ENCODE data around the gene RBM10. TPM values are rescaled to one million over a fixed set of nuclear protein-coding genes. Genes with fewer than 3 reads are reported as not detected.

The RBM10 gene
- total and polyA plus RNA-seq, 4 experiments from 2014 or later = 10.7 to 53.3 (median 42.1) TPM

- H3K36me3 ChIP-seq (ENCODE audit: insufficient read depth, low read length) = peaks cover 41% of the 10 kb centered on the region
- Mint-ChIP-seq H3K4me1 (peaks cover 0 to 12% (median 7%) of the 10 kb centered on the region in 4 donors), H3K36me3 (peaks cover 47 to 54% of the 10 kb centered on the region in 2 donors)
Measured at GRCh38 chrX:47226531-47227333, 81.7 kb downstream of the RBM10 start.

GRCh38 chrX:47227334-47227583 lies 82.2 kb downstream of the RBM10 start:
- Histone ChIP-seq H3K27me3 (ENCODE audit: insufficient read depth, low read length) (no peaks in the 10 kb centered on the region), H3K4me1 (ENCODE audit: insufficient read depth, low read length) (peaks cover 3% of the 10 kb centered on the region), H3K4me3 (ENCODE audit: low read length in 2 of 2) (no peak overlapping the region), H3K9me3 (ENCODE audit: control insufficient read depth in 1 of 2, low read length in 2 of 2) (no peaks in the 10 kb centered on the region), H3K27ac (ENCODE audit: low read depth, low read length) (no peak overlapping the region), H3K36me3 (ENCODE audit: insufficient read depth, low read length) (peaks cover 41% of the 10 kb centered on the region)
- Mint-ChIP-seq H3K4me3 (no peak overlapping the region), H3K9me3 (peaks cover 0 to under 1% (median 0%) of the 10 kb centered on the region in 8 donors), H3K36me3 (peaks cover 44 to 54% of the 10 kb centered on the region in 2 donors), H3K4me1 (peaks cover 0 to 11% (median 6%) of the 10 kb centered on the region in 4 donors), H3K27ac (no peak overlapping the region), H3K27me3 (no peaks in the 10 kb centered on the region)
- intact Hi-C loops (cut with micrococcal nuclease) = no loop called here
- DNase-seq = no peak
- POLR2A ChIA-PET (ENCODE audit: partially characterized antibody) = interaction anchor here (0.6 kb wide), 1 partner anchor 157 kb away, joined by 3 read pairs; no protein-coding TSS in a partner anchor
- CTCF ChIA-PET (ENCODE audit: partially characterized antibody) = no interaction called here

More at GRCh38 chrX:47226531-47227333, 81.7 kb downstream of the RBM10 start:
- CTCF ChIA-PET (ENCODE audit: partially characterized antibody) = no interaction called here
- H3K27ac ChIP-seq (ENCODE audit: low read depth, low read length) = no peak overlapping the region
- Mint-ChIP-seq H3K9me3 (peaks cover 0 to 3% (median 0%) of the 10 kb centered on the region in 8 donors), H3K27ac (peak overlapping the region in 3 of 7 donors; percentile 16 to 91 (median 38)), H3K27me3 (no peaks in the 10 kb centered on the region), H3K4me3 (no peak overlapping the region)
- no peaks in the 10 kb centered on the region for H3K9me3 ChIP-seq (ENCODE audit: control insufficient read depth in 1 of 2, low read length in 2 of 2)
- DNase-seq = no peak
- H3K4me3 ChIP-seq (ENCODE audit: low read length in 2 of 2) = no peak overlapping the region
- no peaks in the 10 kb centered on the region for H3K27me3 ChIP-seq (ENCODE audit: insufficient read depth, low read length)
- H3K4me1 ChIP-seq (ENCODE audit: insufficient read depth, low read length) = no peaks in the 10 kb centered on the region
- intact Hi-C loops (cut with micrococcal nuclease) = no loop called here
- POLR2A ChIA-PET (ENCODE audit: partially characterized antibody) = interaction anchor here (0.6 to 1.2 kb wide), 2 partner anchors 14 to 157 kb away, joined by 3 read pairs; no protein-coding TSS in a partner anchor

- H3K9me3 Mint-ChIP-seq = peaks cover 0 to 2% (median 0%) of the 10 kb centered on the region in 8 donors
- no peak overlapping the region for H3K4me3 ChIP-seq (ENCODE audit: low read length in 2 of 2)
- peaks cover 32% of the 10 kb centered on the region for H3K36me3 ChIP-seq (ENCODE audit: insufficient read depth, low read length)
- no peaks in the 10 kb centered on the region for H3K9me3 ChIP-seq (ENCODE audit: control insufficient read depth in 1 of 2, low read length in 2 of 2)
- peaks cover 44 to 49% of the 10 kb centered on the region in 2 donors for H3K36me3 Mint-ChIP-seq
- no peaks in the 10 kb centered on the region for H3K27me3 ChIP-seq (ENCODE audit: insufficient read depth, low read length)
- peaks cover 7% of the 10 kb centered on the region for H3K4me1 ChIP-seq (ENCODE audit: insufficient read depth, low read length)
- no peak for DNase-seq
- intact Hi-C loops (cut with micrococcal nuclease) = no loop called here
- H3K4me3 Mint-ChIP-seq = no peak overlapping the region
- H3K27me3 Mint-ChIP-seq = no peaks in the 10 kb centered on the region
- ChIA-PET CTCF (ENCODE audit: partially characterized antibody) (no interaction called here), POLR2A (ENCODE audit: partially characterized antibody) (interaction anchor here (0.7 kb wide), 1 partner anchor 10 kb away, joined by 3 read pairs; the partner anchor contains the start of gene CDK16)
- no peak overlapping the region for H3K27ac ChIP-seq (ENCODE audit: low read depth, low read length)
- H3K4me1 Mint-ChIP-seq = peaks cover 0 to 20% (median 7%) of the 10 kb centered on the region in 4 donors
- H3K27ac Mint-ChIP-seq = peak overlapping the region in 4 of 7 donors; percentile 36 to 79 (median 49)
Measured at GRCh38 chrX:47228550-47229270, 83.7 kb downstream of the RBM10 start.

GRCh38 chrX:47229427-47229826 lies 84.4 kb downstream of the RBM10 start:
- Mint-ChIP-seq H3K36me3 (peaks cover 38 to 44% of the 10 kb centered on the region in 2 donors), H3K4me3 (no peak overlapping the region), H3K27me3 (no peaks in the 10 kb centered on the region), H3K27ac (peak overlapping the region in 1 of 7 donors; percentile 60), H3K9me3 (peaks cover 0 to 2% (median 0%) of the 10 kb centered on the region in 8 donors), H3K4me1 (peaks cover 0 to 20% (median 10%) of the 10 kb centered on the region in 4 donors)
- DNase-seq = no peak
- no peaks in the 10 kb centered on the region for H3K9me3 ChIP-seq (ENCODE audit: control insufficient read depth in 1 of 2, low read length in 2 of 2)
- ChIA-PET CTCF (ENCODE audit: partially characterized antibody) (no interaction called here), POLR2A (ENCODE audit: partially characterized antibody) (no interaction called here)
- peaks cover 25% of the 10 kb centered on the region for H3K36me3 ChIP-seq (ENCODE audit: insufficient read depth, low read length)
- H3K27me3 ChIP-seq (ENCODE audit: insufficient read depth, low read length) = no peaks in the 10 kb centered on the region
- peaks cover 10% of the 10 kb centered on the region for H3K4me1 ChIP-seq (ENCODE audit: insufficient read depth, low read length)
- intact Hi-C loops (cut with micrococcal nuclease) = no loop called here
- H3K27ac ChIP-seq (ENCODE audit: low read depth, low read length) = no peak overlapping the region
- H3K4me3 ChIP-seq (ENCODE audit: low read length in 2 of 2) = no peak overlapping the region

GRCh38 chrX:47230136-47230868 lies 85.3 kb downstream of the RBM10 start:
- Histone ChIP-seq H3K27me3 (ENCODE audit: insufficient read depth, low read length) (no peaks in the 10 kb centered on the region), H3K36me3 (ENCODE audit: insufficient read depth, low read length) (peaks cover 16% of the 10 kb centered on the region), H3K9me3 (ENCODE audit: control insufficient read depth in 1 of 2, low read length in 2 of 2) (no peaks in the 10 kb centered on the region), H3K4me1 (ENCODE audit: insufficient read depth, low read length) (peaks cover 19% of the 10 kb centered on the region), H3K4me3 (ENCODE audit: low read length in 2 of 2) (no peak overlapping the region), H3K27ac (ENCODE audit: low read depth, low read length) (no peak overlapping the region)
- ChIA-PET POLR2A (ENCODE audit: partially characterized antibody) (interaction anchor here (3.8 kb wide), 1 partner anchor 11 kb away, joined by 85 read pairs; the partner anchor contains the start of gene CDK16), CTCF (ENCODE audit: partially characterized antibody) (interaction anchor here (1.4 kb wide), 1 partner anchor 10 kb away, joined by 3 read pairs; no protein-coding TSS in a partner anchor)
- H3K27ac Mint-ChIP-seq = peak overlapping the region in 5 of 7 donors; percentile 14 to 53 (median 38)
- H3K36me3 Mint-ChIP-seq = peaks cover 32 to 35% of the 10 kb centered on the region in 2 donors
- H3K4me3 Mint-ChIP-seq = peak overlapping the region in 2 of 8 donors; percentile 1 to 9
- DNase-seq = no peak
- peaks cover 3 to 24% (median 15%) of the 10 kb centered on the region in 4 donors for H3K4me1 Mint-ChIP-seq
- intact Hi-C loops (cut with micrococcal nuclease) = loop anchor here (5.0 kb wide), 2 partner anchors 137 to 427 kb away; partner anchors contain the start of gene UXT
- peaks cover 0 to 2% (median 0%) of the 10 kb centered on the region in 8 donors for H3K9me3 Mint-ChIP-seq
- H3K27me3 Mint-ChIP-seq = no peaks in the 10 kb centered on the region

GRCh38 chrX:47231167-47231566 lies 86.1 kb downstream of the RBM10 start:
- Mint-ChIP-seq H3K9me3 (peaks cover 0 to 2% (median 0%) of the 10 kb centered on the region in 8 donors), H3K4me3 (peak overlapping the region in 3 of 8 donors; percentile 7 to 26 (median 14))
- POLR2A ChIA-PET (ENCODE audit: partially characterized antibody) = interaction anchor here (3.8 kb wide), 1 partner anchor 12 kb away, joined by 85 read pairs; the partner anchor contains the start of gene CDK16

More at GRCh38 chrX:47231167-47231566, 86.1 kb downstream of the RBM10 start:
- Histone ChIP-seq H3K36me3 (ENCODE audit: insufficient read depth, low read length) (peaks cover 7% of the 10 kb centered on the region), H3K27me3 (ENCODE audit: insufficient read depth, low read length) (no peaks in the 10 kb centered on the region), H3K4me1 (ENCODE audit: insufficient read depth, low read length) (peaks cover 27% of the 10 kb centered on the region), H3K9me3 (ENCODE audit: control insufficient read depth in 1 of 2, low read length in 2 of 2) (no peaks in the 10 kb centered on the region), H3K27ac (ENCODE audit: low read depth, low read length) (no peak overlapping the region), H3K4me3 (ENCODE audit: low read length in 2 of 2) (no peak overlapping the region)
- no peaks in the 10 kb centered on the region for H3K27me3 Mint-ChIP-seq
- peaks cover 11 to 33% (median 22%) of the 10 kb centered on the region in 4 donors for H3K4me1 Mint-ChIP-seq
- CTCF ChIA-PET (ENCODE audit: partially characterized antibody) = interaction anchor here (1.4 kb wide), 1 partner anchor 11 kb away, joined by 3 read pairs; no protein-coding TSS in a partner anchor
- H3K27ac Mint-ChIP-seq = peak overlapping the region; percentile 32 to 99 (median 93)
- H3K36me3 Mint-ChIP-seq = peaks cover 28 to 29% of the 10 kb centered on the region in 2 donors
- DNase-seq = no peak
- intact Hi-C loops (cut with micrococcal nuclease) = loop anchor here (5.0 kb wide), 2 partner anchors 136 to 426 kb away; partner anchors contain the start of gene UXT

Data from CD4-positive, alpha-beta memory T cell (primary cell).